Stimulated activated CD8-positive, alpha-beta memory T cell treated with anti-CD3 and anti-CD28 coated beads, Interleukin-15, amount 100 ng/mL, for 1 hour (primary cell): ENCODE results near the gene SCO2.
"Not testable (repeated sequence)": the region's sequence is repeated elsewhere in the genome, so short reads cannot be mapped to it uniquely, and the experiment has no call there.

Experiments
- DNase-seq: peaks from one replicate; pipeline ENCODE4 v3.0.0-alpha.2; 2020; ENCODE audit warnings: low read depth

The SCO2 gene

DNA sequence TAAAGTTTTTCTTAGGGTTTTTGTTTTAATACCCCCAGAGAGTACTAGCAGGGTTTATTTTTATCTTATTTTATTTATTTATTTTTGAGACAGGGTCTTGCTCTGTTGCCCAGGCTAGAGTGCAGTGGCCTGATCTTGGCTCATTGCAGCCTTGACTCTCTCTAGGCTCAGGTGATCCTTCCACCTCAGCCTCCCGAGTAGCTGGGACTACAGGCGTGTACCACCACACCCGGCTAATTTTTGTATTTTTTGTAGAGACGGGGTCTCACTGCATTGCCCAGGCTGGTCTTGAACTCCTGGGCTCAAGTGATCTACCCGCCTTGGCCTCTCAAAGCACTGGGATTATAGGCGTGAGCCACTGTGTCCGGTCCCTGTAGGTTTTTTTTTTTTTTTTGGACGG is 5.2 kb downstream of the SCO2 start:
- not testable (repeated sequence) for DNase-seq

DNA sequence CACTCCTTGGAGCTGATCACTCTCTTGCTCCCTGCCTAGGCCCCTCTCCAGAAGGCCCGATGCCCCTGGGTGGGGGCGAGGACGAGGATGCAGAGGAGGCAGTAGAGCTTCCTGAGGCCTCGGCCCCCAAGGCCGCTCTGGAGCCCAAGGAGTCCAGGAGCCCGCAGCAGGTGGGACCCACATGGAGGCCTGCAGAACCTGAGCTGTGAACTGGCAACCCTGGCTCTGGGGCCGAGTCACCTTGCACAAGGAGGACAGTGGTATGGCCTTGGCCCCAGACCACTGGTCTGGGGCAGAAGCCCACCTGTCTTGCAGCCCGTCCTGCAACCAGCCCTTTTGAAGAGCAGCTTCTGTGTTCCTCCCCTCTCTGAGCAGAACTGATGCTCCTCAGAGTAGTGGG is 6.2 kb downstream of the SCO2 start:
- no peak for DNase-seq

DNA sequence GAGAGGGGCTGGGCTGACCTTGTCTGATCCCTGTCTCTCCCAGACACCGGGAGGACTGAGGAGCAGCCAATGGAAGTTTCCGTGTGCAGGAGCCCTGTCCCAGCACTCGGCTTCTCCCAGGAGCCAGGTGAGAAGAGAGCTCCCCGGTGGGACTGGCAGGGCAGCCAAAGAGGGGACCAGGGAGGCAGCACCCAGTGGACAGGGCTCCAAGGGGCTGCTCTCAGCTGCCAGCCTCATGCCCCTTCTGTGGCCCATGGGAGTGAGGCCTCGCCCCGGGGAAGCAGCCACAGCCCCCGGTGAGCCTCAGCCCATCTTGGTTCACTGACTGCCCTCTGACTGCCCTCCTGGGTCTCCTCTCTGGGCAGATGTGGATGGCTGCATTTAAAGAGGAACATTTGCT is 6.8 kb downstream of the SCO2 start:
- DNase-seq: no peak

DNA sequence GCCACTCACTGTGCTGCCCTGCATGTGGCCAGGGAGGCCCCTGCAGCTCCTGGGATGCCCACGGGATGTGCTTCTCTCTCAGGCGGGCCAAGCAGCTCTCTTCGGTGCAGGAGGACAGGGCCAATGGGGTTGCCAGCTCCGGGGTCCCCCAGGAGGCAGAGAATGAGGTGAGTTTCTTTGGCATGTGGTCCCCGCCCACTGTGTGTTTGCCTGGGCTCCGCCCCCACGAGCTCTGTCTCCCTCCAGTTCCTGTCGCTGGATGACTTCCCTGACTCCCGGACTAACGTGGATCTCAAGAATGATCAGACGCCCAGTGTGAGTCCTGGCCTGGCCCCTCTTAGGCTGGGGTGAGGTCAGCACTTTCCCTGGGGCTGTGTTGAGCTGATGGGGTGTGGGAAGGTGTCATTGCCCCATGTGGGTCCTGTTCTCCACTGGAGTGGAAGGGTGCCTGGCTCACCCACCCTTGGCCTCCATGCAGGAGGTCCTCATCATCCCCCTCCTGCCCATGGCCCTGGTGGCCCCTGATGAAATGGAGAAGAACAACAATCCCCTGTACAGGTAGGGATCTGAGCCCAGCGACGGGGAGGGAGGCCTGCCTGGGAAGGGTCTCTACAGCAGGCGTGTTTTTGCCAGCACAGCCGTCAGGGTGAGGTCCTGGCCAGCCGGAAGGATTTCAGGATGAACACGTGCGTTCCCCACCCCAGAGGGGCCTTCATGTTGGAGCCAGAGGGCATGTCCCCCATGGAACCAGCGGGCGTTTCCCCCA is 7.7 kb downstream of the SCO2 start:
- no peak for DNase-seq

DNA sequence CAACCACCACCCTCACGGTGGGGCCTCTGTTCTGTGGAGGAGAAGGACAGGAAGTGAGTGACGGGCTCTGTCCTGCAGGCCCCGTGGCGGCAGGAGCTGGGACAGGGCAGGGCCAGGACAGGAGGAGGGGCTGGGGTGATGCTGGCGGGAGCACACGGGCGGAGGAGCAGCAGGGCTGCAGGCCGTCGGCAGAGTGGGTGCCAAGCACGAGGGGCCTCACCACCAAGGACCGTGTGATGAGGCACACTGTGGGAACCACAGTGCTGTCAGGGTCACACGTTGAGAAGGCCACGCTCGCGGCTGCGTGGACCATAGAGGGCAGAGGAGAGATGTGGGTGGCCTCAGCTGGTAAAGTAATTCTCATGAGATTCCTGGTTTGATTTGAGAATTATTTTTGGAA is 8.5 kb downstream of the SCO2 start:
- no peak for DNase-seq

DNA sequence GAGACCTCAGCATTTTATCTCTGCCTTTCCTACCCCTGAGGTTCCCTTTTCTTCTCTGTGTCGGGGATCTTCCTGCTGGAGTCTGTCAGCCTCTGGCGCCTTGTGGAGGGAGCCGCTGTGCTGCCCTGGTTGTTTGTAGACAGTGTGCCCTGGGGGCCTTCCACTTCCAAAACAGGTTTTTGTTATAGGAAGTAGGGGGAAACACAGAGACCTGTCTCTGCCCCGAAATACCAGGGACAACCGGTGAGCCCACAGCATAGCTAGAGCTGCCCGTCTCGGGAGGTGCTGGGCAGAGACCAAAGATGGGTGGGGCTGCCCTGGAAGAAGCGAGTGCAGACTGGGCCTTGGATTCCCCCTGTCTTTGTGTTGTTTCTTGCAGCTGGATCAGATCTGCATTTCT is 9.3 kb downstream of the SCO2 start:
- no peak for DNase-seq

DNA sequence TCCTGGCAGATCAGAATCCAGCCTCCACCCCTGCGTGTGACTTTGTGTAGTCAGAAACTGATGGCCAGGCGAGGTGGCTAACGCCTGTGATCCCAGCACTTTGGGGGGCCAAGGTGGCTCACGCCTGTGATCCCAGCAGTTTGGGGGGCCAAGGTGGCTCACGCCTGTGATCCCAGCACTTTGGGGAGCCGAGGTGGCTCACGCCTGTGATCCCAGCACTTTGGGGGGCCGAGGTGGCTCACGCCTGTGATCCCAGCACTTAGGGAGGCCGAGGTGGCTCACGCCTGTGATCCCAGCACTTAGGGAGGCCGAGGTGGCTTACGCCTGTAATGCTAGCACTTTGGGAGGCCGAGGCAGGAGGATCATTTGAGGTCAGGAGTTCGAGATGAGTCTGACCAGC is 12.2 kb downstream of the SCO2 start:
- no peak for DNase-seq

DNA sequence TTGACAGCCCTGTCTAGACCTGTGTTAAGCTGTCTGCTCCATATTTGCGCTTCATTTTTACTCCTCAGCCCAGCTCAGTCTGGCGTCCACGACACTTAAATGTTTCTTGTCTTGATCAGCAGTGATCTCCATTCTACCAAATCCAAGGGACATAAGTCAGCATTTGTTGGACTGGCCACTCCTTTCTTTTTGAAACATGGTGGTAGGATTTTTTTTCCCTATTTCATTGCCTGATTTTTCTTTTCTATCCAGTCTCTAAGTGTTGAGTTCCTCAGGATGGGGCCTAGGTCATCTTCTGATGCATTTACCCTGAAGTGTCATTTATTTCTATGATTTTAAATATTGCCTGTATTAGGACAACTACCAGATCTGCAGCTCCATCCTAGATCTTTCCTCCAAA is 16.5 kb downstream of the SCO2 start:
- no peak for DNase-seq

DNA sequence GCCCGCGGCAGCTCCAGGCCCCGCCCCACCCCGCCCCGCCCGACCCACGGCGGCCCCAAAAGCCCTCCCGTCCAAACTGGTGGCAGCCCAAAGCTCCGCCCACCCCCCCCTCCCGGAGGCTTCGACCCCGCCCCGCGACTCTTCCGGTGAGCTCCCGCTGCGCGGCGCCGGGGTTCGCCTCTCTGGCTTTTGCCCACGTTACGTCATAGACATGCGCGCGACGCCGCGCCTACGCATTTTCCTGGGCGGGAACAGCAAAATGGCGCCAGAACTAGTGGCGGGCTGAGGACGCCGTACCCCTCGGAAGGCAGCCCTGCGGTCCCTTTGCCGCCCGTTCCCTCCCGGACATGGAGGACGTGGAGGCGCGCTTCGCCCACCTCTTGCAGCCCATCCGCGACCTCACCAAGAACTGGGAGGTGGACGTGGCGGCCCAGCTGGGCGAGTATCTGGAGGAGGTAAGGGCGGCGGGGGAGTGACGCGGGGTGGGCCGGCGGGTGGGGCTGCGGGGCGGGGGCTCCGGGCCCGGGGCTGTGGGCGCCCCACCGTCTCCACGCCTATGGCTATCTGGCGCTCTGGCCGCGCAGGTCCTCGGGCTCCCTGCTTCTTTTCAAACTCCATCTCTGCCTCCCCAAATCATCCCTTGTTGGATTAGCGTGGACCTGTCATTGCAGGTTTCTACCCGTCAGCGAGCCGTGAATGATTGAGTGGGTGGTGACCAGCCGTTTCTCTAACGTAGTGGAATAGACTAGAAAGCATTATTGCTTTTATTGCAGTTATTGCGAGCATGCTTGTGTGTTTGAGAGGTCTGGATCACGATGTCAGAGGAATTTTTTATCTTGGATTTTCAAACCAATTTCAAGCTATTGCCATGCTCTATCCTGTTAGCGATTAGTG is 17.2 kb downstream of the SCO2 start, which contains the start of gene NCAPH2:
Gene NCAPH2, plus strand, starts transcription at position 234 of the 894 bp plus-strand sequence. Its CDS starts 114 bp downstream, at position 348.
- DNase-seq: peak; percentile 96

DNA sequence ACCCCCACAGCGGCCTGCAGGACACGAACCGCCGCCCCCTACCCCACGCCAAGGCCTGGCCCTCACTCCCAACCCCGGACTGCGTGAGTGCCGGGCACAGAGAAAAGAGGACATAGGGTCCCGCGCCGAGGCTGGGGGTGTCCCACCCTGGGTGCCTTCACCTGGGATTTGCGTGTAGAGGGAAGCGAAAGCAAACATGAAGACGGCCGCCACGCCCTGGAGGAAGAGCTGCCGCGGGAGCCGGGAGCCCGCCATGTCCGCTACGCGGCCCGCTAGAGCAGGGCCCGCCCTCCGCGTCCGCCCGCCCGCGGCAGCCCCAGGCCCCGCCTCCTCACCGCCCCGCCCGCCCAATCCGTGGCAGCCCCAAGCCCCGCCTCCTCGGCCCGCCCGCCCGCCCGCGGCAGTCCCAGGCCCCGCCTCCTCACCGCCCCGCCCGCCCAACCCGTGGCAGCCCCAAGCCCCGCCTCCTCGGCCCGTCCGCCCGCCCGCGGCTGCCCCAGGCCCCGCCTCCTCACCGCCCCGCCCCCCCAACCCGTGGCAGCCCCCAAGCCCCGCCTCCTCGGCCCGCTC is 17.9 kb downstream of the SCO2 start, which contains the start of gene LMF2:
Gene LMF2, minus strand, starts transcription at position 282 of the 570 bp plus-strand sequence. Its CDS starts 27 bp downstream, at position 255.
- DNase-seq: peak; percentile 83

DNA sequence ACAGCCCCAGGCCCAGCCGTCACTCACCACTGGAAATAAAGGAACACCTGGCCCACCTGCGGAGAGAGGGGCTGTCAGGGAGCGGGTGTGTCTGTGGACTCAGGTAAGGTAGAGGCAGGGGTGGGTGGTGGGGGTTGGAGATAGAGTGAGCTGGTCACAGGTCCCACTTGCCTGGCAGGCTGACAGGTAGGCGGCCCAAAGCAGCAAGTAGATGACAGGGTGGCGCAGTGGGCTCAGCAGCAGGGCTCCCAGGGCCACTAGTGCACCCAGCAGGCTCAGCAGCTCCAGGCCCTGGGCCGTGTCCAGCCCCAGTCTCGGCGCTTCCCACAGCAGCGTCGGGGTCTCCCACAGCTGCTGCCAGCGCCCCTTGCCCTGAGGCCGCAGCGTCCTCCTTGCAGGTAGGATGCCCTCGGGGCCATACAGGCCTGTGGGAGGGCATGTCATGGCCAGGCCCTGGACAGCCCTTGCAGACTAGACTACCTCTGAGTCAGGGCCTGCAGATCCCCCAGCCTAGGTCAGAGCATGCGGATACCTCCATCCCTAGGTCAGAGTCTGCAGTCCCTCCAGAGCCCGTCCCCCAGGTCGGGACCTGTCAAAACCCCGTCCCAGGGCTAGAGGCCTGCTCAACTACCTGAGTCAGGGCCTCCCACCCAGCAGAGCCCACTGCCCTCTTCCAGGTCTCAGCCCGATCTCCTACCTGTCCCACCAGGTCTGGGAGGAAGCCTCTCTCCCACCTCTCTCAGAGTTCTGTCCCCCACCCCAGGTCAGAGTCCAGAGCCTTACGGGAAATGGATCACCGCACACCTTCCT is 18.6 kb downstream of the SCO2 start:
- no peak for DNase-seq

DNA sequence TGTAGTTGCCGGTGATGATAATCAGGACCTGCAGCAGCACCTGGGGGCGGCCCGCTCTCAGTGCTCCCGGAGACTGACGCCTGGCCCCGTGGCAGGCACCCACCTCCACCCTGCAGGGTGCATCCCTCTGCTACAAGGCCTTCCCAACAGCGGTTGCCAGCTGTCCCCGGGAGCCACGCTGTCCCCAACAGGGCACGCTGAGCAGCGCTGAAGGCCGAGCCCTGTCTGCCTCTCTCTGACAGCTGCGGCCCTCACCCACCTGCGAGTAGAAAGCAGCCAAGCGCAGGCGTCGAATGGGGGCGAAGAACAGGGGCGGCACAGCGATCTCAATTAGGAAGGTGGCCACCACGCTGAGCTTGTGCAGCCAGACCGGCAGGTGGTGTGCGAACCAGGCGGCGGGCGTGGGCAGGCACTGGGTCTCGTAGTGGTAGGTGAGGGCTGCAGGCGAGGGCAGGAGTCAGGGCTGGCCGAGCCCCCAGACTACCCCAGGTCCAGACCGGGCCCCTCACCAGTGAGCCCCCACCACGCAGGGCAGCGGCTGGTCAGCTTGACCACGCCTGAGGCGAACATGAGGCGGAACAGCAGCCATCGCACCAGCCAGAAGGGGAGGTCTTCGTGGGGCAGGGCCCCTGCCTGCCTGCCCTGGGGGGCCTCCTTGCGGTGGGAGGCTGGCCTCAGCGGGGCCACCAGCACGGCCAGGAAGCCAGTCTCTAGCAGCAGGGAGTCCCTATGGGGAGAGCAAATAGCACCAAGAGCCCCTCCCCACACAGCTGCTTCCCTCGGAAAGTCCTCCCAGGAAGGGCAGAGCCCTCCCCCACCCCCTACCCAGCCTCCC is 19.4 kb downstream of the SCO2 start:
- DNase-seq: no peak

DNA sequence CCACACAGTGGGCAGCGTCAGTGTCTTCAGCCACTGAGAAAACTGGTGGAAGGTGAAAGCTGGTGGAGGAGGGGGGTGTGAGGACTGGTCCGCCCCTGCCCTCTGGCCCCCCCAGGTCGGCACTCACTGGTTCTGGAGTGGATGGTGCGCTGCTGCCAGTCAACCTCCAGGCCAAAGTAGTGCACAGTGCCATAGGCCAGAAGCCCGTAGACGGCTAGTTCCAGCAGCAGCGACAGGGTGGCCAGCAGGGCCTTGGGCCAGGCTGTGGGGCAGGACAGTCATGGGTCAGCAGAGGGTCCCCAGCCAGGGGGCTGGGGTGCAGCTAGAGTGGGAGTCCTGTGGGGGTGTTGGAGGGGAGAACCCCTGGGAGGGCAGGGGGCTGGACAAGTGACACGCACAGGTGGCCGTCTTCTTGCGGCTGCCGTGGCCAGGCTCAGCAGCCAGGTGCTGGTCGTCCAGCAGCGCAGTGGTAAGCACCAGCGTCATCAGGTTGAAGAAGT is 20.1 kb downstream of the SCO2 start:
- DNase-seq: no peak

DNA sequence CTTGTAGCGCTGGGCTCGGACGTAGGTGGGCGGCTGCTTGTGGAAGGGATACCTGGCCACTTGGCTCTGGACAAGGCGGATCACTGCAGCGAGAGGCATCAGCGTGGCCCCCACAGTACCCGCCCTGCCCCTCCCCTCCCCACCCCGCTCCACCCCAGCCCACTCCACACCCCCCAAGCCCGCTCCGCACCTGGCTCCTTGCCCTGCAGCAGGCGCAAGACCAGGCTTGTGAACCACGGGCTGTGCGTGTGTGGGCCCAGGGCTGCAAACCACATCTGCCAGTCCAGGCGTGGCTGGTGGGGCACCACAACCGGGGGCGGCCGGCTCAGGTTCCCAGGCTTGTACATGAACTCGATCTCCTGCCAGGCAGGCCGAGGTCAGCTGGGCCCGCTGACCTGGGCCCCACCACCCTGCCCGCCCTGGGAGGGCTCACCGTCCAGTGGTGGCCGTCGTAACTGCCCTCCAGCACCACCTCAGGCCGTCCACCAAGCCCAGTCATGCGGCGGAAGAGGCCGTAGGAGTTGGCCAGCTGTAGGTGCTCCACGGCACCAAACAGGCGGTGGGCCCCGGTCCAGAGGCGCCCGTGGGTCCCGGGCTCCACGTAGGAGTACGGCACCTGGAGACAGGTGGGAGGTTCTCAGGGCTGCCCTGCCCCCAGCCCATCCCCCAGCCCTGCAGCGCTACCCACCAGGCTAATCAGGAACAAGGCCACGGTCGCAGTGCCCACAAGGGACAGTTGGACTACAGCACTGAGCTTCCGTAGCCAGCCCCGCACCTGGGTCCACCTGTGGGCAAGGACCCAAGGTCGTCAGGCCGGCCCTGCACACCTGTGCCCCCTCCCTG is 20.8 kb downstream of the SCO2 start:
- DNase-seq: no peak

DNA sequence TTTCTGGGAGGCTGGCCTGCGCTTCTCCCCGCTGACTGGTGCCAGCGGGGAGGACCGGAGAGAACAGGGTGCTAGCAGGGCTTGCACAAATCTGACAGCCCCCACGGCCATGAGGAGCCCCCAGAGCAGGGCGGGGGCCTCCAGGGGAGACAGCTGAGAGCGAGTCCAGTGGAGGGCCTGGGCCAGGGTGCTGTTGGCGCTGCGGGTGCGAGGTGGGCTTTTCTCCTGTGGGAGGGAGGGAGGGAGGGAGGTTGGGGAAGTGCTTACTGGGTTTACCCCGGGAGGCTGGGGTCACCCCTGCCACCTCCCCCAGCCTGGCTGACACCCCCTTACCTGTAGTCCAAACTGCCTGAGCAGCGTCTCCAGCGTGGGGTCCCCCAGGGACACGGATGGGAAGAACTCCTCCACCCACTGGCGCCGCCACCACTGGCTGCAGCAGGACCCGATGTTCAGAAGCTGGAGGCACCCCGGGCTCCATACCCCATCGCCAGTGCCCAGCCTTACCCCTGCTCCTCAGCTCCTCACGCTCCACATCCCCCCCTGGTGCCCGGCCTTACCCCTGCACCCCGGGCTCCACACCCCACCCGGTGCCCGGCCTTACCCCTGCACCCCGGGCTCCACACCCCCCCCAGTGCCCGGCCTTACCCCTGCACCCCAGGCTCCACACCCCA is 21.8 kb downstream of the SCO2 start:
- no peak for DNase-seq

DNA sequence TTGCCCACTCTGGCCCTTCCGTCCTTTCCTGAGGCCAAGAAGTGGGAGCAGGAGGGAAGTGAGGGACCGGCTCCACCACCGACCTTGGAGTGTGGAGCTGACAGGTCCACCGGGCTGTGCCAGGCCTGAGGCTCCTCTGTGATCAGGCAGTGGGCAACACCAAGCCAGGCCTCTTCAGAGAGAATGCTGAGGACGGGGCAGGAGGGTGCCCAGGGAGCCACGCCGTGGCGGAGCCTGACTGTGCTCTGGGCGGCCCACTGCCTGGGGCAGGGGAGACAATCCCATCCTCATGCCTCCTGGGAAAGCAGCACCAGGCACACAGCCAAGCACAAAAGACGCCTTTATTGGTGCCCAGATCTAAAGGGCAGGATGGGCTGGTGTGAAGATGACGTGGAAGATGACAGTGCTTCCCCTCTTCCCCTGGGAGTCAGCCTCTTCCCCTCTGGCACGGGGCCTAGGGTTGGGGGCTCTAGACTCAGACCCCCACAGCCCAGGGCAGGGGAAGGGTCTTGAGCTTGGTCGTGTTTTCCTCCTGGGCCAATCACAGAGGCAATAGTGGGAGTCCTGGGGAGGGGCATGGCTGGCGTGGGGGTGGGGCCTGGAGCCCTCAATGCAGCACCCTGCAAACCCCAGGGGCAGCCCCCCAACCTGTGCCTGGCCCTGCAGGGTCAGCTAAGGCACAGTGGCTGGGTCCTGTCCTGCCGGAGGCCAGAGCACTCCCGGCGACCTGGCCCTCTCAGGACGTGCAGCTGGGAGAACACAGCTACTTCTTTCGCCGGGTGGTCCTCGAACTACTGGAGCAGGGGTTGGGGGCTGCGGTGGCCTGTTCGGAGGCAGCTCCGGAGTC is 22.5 kb downstream of the SCO2 start:
- no peak for DNase-seq

DNA sequence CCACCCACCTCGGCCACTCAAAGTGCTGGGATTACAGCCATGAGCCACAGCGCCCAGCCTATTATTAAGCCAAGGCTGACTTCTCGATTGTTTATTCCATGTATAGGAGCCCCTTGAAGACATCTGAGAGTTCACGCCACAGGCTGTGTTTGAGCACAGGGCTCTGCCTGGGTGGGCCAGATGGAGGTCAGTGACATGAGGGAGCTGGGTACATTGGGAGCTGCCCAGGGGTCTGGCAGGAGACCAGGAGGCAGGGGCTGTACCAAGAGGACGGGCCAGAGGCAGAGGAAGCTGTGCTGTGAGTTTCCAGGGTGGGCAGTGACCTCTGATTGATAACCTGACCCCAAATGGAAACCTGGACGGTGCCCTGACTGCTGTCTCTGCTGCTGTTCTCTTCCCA is 23.3 kb downstream of the SCO2 start:
- no peak for DNase-seq

DNA sequence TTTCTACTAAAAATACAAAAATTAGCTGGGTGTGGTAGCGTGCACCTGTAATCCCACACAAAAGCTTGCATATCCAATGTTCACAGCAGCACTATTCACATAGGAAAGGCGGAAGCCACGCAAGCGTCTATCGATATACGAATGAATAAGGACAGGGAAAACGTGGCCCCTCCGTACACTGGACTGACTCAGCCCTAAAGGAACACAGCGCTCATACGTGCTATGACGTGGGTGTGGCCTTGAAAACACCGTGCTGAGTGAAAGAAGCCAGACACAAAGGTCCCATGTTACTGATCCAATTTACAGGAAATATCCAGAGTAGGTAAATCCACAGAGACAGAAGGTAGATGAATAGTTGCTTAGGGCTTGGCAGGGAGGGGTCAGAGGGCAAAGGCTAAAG is 24.9 kb downstream of the SCO2 start:
- DNase-seq: no peak
